ENCODE results near the gene AFMID.

DNA sequence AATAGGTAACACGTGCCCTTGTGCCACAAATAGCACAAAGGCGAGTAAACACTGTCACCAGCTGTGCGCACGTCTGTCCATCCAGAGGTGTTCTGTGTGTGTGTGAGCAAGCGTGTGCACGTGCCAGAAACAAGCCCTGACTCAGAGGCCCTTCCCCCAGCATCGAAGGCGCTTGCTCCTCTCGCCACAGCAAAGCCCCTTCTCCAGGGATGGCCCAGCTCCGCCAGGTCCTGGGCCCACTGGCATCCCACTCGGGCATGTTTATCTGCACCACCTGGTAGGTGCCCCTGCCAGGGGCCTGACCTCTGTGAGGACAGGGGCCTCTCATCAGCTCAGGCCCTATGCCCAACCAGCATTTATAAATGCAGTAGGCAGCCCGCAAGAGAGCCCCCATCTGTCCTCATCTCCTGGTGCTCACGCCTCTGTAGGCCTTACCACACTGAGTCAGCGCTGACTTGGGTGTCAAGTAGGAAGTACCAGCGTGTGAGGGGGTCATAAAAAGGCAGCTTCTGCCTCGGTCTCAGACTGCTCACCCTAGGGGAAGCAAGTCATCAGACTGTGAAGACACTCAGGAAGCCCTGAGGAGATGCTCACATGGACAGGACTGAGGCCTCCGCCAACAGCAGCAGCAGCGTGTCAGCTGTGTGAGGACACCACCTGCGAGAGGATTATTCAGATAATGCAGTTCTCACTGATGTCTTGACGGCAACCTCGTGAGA lies 55.0 kb downstream of the AFMID start:
- TF ChIP-seq ZNF274 (CRISPR knock-in tag; IDR thresholded peaks at IDR 0.05): no peak
- TF ChIP-seq SP2 (CRISPR knock-in tag; IDR thresholded peaks at IDR 0.05): no peak
- no peak for TF ChIP-seq GABPA (IDR thresholded peaks at IDR 0.05; ENCODE audit: low read depth, low read length)
- no peak for TF ChIP-seq GABPA (CRISPR knock-in tag; IDR thresholded peaks at IDR 0.05; ENCODE audit: low read depth)
- TF ChIP-seq, protein P1, sequence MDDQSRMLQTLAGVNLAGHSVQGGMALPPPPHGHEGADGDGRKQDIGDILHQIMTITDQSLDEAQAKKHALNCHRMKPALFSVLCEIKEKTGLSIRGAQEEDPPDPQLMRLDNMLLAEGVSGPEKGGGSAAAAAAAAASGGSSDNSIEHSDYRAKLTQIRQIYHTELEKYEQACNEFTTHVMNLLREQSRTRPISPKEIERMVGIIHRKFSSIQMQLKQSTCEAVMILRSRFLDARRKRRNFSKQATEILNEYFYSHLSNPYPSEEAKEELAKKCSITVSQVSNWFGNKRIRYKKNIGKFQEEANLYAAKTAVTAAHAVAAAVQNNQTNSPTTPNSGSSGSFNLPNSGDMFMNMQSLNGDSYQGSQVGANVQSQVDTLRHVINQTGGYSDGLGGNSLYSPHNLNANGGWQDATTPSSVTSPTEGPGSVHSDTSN (CRISPR knock-in tag; IDR thresholded peaks at IDR 0.05; ENCODE audit: borderline replicate concordance): no peak
- no peak for TF ChIP-seq EZH2 (conservative IDR thresholded peaks at IDR 0.05; ENCODE audit: low read depth, low read length)
- TF ChIP-seq, protein P2, sequence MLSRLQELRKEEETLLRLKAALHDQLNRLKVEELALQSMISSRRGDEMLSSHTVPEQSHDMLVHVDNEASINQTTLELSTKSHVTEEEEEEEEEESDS (CRISPR knock-in tag; IDR thresholded peaks at IDR 0.05; ENCODE audit: borderline replicate concordance): no peak

Measured in HepG2 (cell line).